ENCODE data around the gene DIP2B.

DIP2B gene

DNA sequence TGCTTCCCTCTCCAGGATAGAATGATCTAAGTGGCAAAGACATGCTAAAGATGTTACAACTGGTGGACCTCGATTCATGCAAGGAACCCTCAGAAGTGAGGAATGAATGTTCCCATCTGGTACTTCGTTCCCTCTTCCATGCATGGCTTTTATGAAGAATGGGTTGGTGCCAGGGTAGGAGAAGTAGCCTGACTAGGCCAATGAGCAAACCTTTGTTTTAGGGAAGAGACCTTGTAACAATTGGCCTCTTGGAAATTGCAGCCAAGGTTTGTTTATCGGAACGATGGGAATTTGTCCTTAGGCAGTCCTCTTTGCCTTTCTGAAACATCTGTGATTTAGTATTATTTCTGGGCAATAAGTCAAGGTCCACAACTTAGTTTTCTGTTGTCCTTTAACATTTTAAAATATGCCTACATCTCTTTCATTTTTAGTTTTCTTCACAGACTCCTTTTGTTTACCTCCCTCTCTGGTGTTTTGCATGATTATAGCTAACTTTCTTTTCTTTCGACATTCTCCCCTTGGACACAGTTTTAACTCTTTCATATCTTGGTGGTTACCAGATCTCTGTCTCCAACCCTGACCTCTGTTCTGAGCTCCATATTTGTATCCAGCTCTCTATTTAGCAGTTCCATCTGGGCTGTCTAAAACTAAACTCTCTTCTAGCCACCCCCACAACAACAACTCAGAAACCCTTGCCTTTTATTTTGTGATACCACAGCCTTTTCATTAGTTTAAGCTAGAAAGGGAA, 70.0 kb downstream of the DIP2B start:
- H3K4me3 ChIP-seq (ENCODE audit: low read depth, low read length) = no peak overlapping the region

DNA sequence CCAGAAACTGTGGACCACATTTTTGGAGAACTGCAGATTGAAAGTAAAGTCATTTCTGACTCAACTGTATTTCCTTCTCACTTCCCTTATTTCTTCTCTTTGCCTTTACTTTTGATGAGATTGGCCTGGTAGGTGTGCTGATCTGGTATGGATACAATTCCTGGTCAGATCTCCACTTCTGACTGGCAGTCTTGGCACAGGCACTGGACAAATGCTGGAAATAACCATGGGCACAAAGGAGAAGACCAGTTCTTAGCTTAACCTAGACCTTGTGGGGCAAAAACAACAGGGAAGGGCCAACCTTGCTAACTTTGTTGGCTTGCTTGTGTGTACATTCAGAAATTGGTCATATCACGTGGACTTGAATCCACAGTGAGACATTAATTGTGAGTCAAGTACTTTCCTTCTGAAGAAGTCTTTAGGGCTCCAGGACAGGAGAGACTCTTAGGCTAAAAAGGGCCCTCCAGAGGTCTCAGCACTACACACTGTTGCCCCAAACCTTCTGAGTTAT, 75.0 kb downstream of the DIP2B start:
- no peak overlapping the region for H3K4me3 ChIP-seq (ENCODE audit: low read depth, low read length)

DNA sequence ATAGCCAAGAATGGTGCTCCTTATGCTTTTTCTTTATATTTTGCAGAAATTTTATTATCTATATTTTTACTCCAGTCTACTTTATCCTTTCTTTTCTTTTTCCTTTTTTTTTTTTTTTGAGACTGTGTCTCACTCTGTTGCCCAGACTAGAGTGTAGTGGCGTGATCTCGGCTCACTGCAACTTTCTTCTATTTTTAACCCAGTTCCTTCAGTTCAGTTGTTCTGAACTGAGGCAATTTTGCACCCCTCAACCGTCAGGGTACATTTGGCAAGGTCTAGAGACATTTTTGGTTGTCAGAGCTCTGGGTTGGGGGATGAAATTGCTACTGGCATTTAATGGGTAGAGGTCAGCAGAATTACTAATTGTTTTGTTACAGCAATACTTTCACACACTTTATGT, 75.7 kb downstream of the DIP2B start:
- H3K4me3 ChIP-seq (ENCODE audit: low read depth, low read length) = no peak overlapping the region

DNA sequence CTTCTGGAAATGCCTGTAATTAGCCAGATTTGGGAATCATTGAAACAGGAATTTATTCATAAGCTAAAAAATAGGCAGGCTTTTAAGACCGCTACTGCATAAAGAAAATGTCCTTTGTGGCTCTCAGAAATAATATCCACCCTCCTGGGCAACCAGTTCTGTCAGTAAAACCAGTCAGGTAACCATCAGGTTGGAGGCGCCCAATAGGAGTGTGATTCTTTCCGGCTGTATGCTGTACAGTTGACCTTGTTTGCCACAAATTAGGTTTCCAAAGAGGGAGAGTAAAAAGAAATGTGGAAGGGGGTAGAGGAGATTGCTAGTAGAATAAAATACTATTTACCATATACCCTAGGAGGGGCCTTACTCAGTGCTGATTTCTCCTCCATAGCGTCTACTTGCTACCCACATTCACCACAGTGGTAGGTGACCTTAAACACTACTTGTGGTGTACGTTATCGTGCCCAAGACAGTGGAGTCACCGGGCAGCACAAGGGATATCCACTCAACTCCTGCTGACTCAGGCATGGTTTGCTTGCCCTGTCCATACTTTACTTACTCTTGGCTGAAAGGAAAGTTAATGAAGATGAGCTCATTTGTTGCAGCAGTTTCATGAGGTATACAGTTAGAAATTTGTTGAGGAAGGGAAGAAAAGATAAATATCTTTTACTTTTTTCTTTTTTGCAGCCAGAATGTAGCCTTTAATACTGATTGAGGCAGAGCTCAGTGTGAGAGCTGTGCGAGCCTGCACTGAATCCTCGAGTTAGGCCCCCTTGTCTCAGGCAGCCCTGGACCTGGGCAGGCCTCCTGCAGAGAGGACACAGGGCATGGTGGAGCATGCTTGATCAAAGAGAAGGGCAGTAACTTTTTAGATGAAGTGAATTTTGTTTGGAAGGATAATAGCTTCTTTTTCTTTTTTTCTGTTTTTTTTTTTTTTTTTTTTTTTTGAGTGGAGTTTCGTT, 76.7 kb downstream of the DIP2B start:
- H3K4me3 ChIP-seq (ENCODE audit: low read depth, low read length) = no peak overlapping the region

DNA sequence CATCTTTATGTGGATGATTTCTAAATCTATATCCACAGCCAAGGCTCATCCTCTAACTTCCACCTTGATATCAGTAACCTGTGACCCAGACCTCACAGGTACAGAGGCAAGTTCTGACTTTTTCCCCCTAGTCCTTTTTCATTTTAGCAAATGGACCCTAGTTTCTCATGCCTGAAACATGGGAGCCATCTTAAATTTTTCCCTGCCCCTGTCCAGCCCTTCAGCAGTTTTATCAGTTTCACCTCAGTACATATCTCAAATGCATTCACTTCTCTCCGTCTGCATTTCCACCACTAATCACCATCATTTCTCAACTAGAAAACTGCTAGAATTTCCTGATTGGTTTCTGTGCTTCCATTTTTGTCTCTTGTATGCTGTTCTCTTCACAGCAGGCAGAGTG, 79.3 kb downstream of the DIP2B start:
- H3K4me3 ChIP-seq (ENCODE audit: low read depth, low read length) = no peak overlapping the region

DNA sequence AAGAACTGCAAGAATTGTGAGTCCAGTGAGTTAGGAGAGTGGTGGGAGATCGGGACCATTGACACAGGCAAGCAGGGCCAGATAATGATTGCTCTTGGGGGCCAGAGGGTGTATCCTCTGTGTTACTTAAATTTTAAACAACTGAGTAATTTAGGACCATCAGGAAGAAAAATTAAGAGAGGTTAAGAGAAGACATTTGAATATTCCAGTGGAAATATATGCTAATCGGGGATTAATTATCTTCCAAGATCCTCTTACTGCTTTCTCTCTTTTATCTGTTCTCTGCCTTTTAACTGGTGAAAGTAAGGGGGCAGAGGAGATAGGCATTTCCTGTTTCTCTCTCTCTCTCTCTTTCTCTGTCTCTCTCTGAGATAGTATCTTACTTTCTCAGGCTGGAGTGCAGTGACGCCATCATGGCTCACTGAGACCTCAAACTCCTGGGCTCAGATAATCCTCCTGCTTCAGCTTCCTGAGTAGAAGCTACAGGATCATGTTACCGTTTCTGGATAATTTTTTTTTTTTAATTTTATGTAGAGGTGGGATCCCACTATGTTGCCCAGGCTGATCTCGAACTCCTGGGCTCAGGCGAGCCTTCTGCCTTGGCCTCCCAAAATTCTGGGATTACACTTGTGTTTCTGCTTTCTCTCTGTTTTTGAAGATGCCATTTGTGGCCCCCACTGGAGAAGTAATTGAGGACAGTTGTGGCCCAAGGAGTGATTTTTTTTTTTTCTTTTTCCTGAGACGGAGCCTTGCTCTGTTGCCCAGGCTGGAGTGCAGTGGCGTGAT, 85.1 kb downstream of the DIP2B start:
- H3K4me3 ChIP-seq (ENCODE audit: low read depth, low read length) = no peak overlapping the region

DNA sequence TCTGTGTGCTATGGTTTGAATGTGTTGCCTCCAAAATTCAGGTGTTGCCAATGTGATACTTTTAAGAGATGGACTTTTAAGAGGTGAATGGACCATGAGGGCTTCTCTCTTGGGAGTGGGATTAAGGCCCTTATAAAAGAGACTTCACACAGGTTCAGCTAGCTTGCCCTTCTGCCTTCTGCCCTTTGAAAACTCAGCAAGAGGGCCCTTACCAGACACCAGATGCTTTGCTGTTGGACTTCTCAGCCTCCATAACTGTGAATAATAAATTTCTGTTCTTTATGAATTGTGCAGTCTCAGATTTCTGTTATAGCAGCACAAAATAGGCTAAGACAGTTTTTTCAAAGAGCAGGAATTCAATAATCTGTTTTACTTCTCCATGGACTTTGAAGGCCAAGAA, 86.1 kb downstream of the DIP2B start:
- no peak overlapping the region for H3K4me3 ChIP-seq (ENCODE audit: low read depth, low read length)

DNA sequence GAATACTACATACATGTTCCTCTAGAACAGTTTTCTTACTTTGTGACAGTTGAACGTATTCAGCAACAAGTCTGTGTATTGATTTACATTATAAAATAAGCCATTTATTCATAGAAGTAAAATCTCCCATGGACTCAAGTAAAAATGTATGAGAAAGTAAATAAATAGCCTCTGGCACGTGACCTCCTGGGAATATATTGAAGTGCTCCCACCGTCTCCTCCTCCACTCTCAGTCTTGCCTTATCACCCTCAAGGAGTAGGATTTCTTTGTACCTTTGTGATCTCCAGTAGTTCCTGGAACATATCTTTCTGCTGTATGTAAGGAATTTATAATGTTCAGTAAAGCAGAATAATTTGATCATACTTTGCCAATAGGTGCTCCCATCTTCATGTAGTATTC, 90.9 kb downstream of the DIP2B start:
- H3K4me3 ChIP-seq (ENCODE audit: low read depth, low read length) = no peak overlapping the region

DNA sequence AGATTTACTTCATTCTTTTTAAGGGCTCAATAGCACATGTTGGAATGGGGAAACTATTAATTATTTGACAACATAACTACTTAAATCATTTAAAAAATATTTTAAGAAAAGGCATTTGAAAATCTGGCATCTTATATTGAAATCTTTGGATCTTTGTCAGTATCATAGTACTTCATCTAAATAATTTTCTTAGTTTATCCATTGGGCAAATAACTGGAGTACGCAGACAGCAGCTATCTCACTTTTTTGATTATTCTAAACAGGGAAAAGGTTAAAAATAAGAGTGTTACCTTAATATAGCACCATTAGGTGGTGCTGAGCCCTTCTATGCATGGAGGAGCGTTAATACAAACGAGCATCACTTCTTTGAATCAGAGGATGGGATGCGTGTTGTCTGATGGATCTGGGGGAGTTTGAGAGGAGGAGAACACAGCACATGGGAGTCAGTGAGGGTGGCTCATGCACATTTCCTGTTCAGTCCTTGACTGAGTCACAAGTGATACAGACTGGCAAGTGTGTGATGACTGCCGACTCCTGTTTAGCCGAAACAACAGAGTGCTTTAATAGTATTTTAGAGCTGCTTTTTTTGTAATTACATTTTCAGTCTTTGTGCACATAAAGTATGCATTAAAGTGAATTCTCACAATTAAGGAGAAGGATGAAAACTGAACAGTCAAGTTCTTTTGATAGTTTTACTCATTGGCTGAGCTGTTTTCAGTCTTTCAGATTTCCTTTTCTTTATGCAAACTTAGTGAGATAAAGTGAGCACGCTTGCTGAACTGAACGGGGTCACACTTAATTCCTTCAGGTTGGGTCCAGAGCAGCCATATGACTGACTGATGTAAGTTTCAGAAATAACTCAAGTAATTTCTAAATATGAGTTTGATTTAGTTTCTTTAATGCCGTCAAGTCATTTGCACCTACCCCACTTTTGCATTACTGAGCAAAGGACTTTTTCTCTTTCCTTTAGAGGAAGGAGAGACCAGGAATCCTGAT, 92.7 kb downstream of the DIP2B start:
- no peak overlapping the region for H3K4me3 ChIP-seq (ENCODE audit: low read depth, low read length)

DNA sequence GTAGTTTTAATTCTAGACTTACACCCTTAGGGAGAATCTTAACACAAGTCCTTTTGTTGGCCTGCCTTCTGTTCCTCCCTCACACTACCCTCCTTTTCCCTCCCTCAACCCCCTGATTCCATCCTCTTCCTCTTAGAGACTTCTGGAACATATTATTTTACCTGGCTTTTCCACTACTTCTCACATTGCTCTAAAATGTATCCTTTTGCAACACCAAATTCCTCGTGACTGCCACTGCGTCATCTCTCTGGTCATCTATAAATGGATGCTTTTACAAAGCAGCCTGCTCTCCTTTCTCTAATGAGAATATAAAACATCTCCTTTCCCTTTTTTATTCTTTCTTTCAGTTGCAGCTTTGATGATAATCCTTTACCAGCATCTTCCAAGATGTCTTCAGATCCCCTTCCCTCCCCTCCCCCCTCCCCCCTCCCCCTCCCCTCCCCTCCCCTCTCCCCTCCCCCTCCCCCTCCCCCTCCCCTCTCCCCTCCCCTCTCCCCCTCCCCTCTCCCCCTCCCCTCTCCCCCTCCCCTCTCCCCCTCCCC, 93.6 kb downstream of the DIP2B start:
- no peak overlapping the region for H3K4me3 ChIP-seq (ENCODE audit: low read depth, low read length)

DNA sequence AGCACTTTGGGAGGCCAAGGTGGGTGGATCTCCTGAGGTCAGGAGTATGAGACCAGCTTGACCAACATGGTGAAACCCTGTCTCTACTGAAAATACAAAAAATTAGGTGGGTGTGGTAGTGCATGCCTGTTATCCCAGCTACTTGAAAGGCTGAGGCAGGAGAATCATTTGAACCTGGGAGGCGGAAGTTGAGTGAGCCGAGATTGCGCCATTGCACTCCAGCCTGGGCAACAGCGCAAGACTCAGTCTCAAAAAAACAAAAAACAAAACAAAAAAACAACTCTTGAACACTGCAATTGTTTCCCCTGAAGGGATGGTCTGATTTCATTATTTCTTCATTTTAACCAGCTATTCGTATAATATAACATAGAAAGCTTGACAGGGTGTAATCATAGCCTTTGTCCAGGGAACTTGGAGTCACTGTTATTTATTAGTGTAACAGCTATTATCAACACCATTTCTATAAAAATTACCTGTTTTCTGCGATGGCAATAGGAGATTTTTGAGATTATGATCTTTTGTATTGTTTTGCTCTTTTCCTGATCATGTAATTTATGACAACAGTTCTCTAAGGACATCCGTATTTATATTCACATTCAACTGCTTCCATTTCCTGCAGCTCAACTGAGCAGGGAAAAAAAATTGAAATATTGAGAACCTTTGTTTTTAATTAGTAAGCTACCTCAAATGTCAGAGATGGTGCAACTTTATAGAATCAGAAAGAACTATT, 94.7 kb downstream of the DIP2B start:
- H3K4me3 ChIP-seq (ENCODE audit: low read depth, low read length) = no peak overlapping the region

DNA sequence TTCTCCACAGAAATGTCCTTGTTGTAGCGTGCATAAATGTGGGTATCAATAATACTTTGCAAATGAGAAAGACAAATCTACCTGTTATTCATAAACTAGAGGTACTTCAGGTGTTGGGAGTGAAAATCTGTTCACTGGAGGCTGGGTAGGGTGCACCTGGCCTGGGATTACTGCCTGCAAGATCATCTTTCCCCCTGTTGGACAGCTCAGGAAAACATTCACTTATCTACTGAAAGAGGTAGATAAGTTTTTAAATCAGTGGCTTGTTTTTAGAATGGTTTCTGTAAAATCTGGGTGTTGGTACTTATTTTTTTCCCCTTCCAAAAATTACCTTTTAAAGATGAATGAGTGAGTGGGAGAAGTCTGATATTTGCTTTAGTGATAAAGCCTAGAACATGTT, 95.6 kb downstream of the DIP2B start:
- no peak overlapping the region for H3K4me3 ChIP-seq (ENCODE audit: low read depth, low read length)

DNA sequence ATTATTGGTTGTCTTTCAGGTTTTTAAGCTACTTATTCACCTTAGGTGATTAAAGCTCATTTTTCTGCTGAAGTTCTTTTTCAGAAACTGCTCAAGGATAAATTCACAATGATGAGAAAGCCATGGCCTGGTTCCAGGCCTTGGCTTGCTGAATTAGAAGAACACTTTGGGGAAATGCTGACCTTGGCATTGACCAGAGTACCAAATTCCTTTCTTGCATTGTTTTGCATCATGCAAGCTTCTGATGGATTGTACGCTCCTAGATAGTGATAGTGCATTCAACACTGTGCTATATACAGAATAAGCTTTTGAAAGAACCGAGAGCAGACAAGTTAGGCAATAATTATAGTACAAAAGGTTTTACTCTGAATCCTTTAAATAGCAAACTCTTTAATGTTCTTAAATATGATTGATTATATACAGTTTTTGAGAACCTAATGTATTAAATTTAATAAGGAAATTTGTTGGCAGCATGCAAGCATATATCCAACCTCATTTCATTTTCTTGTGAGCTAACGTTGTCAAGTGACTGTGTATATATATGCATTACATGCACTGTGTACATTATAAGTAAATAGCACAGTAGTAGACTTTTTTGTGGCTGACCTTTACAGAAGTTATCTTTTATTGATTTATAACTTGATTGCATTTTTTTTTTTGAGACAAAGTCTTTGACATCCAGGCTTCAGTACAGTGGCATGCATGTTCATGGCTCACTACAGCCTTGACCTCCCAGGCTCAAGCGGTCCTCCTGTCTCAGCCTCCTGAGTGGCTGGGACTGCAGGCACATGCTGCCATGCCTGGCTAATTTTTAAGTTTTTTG, 99.2 kb downstream of the DIP2B start:
- no peak overlapping the region for H3K4me3 ChIP-seq (ENCODE audit: low read depth, low read length)

DNA sequence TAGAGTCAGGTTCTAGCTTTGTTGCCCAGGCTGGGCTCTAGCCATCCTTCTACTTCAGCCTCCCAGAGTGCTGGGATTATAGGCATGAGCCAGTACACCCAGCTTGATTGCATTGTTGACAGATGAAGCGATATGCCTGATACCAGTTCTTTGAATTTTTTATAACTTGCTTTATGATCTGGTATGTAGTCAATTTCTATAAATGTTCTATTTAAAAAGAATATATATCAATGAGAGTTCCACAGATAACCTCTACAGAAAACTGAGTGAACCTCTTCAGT, 99.8 kb downstream of the DIP2B start:
- H3K4me3 ChIP-seq (ENCODE audit: low read depth, low read length) = no peak overlapping the region

DNA sequence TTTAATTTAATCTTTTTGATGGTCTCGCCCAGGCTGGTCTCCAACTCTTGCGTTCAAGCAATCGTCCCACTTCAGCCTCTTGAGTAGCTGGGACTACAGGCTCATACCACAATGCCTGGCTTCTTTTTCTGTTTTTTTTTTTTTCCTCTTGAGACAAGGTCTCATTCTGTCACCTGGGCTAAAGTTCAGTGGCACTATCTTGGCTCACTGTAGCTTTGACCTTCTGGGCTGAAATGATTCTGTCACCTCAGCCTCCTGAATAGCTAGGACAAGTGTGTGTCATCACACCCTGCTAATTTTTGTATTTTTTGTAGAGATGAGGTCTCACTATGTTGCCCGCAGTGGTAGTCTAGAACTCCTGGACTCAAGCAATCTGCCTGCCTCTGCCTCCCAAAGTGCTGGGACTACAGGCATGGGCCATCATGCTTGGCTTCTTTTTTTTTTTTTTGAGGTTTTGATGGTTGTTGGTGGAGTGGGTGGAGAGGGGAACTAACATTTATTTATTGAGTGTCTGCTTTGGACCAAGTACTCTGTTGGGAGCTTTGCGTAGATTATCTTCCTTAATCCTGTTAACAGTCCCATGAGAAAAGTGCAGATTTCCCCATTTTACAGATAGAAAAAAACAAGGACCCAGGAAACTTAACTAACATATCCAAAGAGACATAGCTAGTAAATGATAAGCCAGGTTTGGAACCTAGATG, 102.0 kb downstream of the DIP2B start:
- no peak overlapping the region for H3K4me3 ChIP-seq (ENCODE audit: low read depth, low read length)

DNA sequence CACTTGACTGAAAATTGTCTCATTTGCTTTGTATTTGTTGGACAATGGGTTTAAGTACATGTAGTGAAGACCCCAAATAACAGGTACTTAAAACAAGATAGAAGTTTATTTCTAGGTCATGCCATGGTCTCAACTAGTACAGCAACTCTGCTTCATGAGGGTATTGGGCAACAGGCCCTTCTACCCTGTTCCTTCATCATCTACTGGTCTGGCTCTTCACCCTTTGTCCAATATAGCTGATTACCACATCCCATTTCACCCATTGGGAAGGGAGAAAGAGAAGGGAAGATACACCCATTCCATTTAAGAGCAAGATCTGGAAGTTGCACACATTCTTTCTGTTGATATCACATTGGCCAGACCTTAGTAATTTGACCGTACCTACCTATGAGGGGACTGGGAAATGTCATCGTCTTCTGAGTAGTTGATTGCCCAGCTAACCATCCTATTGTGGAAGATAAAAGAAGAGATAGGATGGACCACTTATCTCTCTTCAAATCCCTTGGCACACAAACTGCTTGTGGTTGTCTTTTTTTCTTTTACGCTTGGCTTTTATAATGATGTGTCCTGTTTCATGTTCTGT, 104.6 kb downstream of the DIP2B start:
- no peak overlapping the region for H3K4me3 ChIP-seq (ENCODE audit: low read depth, low read length)

DNA sequence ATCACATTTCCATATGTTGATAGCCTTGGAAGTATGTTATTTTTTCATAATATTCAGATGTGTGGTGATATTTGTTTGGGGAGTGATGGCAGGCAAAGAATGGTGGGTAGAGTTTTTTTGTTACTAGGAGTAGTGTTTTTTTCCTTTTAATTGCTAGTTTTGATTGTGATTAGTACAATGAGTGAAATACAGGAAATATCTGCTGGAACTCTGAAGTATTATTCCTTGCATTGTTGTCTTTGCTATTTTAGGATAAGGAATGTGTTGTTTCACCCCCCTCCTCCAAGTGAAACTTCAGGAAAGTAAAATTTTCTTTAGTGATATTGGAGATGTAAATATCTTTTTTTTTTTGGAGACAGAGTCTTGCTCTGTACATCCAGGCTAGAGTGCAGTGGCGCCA, 105.4 kb downstream of the DIP2B start:
- no peak overlapping the region for H3K4me3 ChIP-seq (ENCODE audit: low read depth, low read length)

Measured in iPS-11a (cell line).